Endodermal cell (in vitro differentiated cells): ENCODE measurements around the gene MAP1LC3B. TPM values are rescaled to one million over a fixed set of nuclear protein-coding genes. Genes with fewer than 3 reads are reported as not detected.

Experiments used
- DNase-seq: peaks from one replicate; pipeline ENCODE4 v3.0.0-alpha.2; 2017
- H3K27ac ChIP-seq: 2 replicates; pipeline ENCODE4 v1.5.1; 2013; ENCODE audit warnings: mild to moderate bottlenecking, low read depth, low read length, moderate library complexity
- H3K27me3 ChIP-seq: 2 replicates; pipeline ENCODE4 v1.6.1; 2013; ENCODE audit warnings: mild to moderate bottlenecking, low read length, moderate library complexity; ENCODE audit not compliant: insufficient read depth, control insufficient read depth, poor library complexity, severe bottlenecking
- H3K36me3 ChIP-seq: 2 replicates; pipeline ENCODE4 v1.7.0; 2013; ENCODE audit warnings: mild to moderate bottlenecking, low read length, moderate library complexity; ENCODE audit not compliant: control insufficient read depth, insufficient read depth
- H3K4me1 ChIP-seq: one replicate; pipeline ENCODE4 v1.7.0; 2013; ENCODE audit warnings: low read length; ENCODE audit not compliant: control insufficient read depth, insufficient read depth
- H3K4me3 ChIP-seq: 2 replicates; pipeline ENCODE4 v1.5.1; 2013; ENCODE audit warnings: mild to moderate bottlenecking, low read length, moderate library complexity
- H3K9ac ChIP-seq: 2 replicates; pipeline ENCODE4 v1.6.1; 2013; ENCODE audit warnings: mild to moderate bottlenecking, low read length, moderate library complexity; ENCODE audit not compliant: poor library complexity, severe bottlenecking; ENCODE audit errors: extremely low read depth
- H3K9me3 ChIP-seq: 2 replicates; pipeline ENCODE4 v1.6.1; 2013; ENCODE audit warnings: mild to moderate bottlenecking, low read length, moderate library complexity; ENCODE audit not compliant: control insufficient read depth
- H3K27ac Mint-ChIP-seq: 2 replicates; pipeline ENCODE4 v1.8.0; 2020; ENCODE audit warnings: mixed read lengths
- H3K27me3 Mint-ChIP-seq: 2 replicates; pipeline ENCODE4 v1.8.0; 2021; ENCODE audit warnings: mild to moderate bottlenecking, mixed read lengths; ENCODE audit not compliant: insufficient read depth
- H3K36me3 Mint-ChIP-seq: 2 replicates; pipeline ENCODE4 v1.8.0; 2020; ENCODE audit warnings: low read depth, mixed read lengths
- H3K4me1 Mint-ChIP-seq: 2 replicates; pipeline ENCODE4 v1.8.0; 2020; ENCODE audit warnings: mixed read lengths
- H3K4me3 Mint-ChIP-seq: 2 replicates; pipeline ENCODE4 v1.8.0; 2020; ENCODE audit warnings: mild to moderate bottlenecking, moderate library complexity, mixed read lengths
- H3K9me3 Mint-ChIP-seq: 2 replicates; pipeline ENCODE4 v1.8.0; 2020; ENCODE audit warnings: mild to moderate bottlenecking, mixed read lengths
- WGBS, 2 experiments: methylation state at CpG; one replicate each; pipeline versions ENCODE4 v1.1.5 to v1.1.7; 2013; ENCODE audit warnings: missing lambda C conversion rate in 2 of 2, mixed read lengths in 1 of 2; ENCODE audit not compliant: insufficient coverage in 1 of 2, insufficient read length in 1 of 2; 5-methylcytosine and 5-hydroxymethylcytosine counted together
- total RNA-seq, 2 donors: library from RNA; stranded (reverse); fragmentation: NEBNext Ultra II Directional in 1 of 2; extraction: Animal tissue kit (Norgen Biotek cat#: 25700) in 1 of 2; gene quantifications; 2 replicates in 1 of 2; 3 replicates in 1 of 2; pipeline ENCODE4 v1.2.1, GENCODE V29; 2021
- TF ChIP-seq, protein P1 (sequence below): fragments of 200-600 bp; sonication (generic); conservative IDR thresholded peaks from 2 replicates; pipeline ENCODE4 v1.5.0; 2021; ENCODE audit warnings: antibody characterized with exemption, mild to moderate bottlenecking

The MAP1LC3B gene
- total RNA-seq, 2 donors from 2014 or later, result 56.4 to 62.4 TPM

DNA sequence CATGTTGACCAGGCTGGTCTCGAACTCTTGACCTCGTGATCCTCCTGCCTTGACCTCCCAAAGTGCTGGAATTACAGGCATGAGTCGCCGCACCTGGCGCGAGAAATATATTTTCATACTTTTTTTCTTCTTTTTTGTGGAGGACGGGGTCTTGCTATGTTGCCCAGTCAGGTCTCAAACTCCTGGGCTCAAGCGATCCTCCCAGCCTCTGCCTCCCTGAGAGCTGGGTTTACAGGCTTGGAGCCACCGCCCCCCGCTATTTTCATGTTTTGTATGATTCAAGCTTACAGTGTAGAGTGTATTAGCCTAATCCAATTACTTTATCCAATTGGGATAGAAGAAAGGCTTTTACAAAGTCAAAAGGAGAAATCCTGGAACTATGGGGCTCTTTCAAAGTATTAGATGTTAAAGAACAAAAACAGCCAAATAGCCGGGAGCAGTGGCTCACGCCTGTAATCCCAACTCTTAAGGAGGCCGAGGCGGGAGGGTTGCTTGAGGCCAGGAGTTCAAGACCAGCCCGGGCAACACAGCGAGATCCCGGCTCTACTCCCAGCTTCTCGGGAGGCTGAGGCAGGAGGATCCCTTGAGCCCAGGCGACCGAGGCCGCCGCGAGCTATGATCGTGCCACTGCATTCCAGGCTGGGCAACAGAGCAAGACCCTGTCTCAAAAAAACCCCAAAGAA, 1.4 kb upstream of the MAP1LC3B start:
- H3K27me3 Mint-ChIP-seq, result no peaks in the 10 kb centered on the region
- DNase-seq, result peak; percentile 35
- no peaks in the 10 kb centered on the region for H3K27me3 ChIP-seq
- TF ChIP-seq, protein P1, sequence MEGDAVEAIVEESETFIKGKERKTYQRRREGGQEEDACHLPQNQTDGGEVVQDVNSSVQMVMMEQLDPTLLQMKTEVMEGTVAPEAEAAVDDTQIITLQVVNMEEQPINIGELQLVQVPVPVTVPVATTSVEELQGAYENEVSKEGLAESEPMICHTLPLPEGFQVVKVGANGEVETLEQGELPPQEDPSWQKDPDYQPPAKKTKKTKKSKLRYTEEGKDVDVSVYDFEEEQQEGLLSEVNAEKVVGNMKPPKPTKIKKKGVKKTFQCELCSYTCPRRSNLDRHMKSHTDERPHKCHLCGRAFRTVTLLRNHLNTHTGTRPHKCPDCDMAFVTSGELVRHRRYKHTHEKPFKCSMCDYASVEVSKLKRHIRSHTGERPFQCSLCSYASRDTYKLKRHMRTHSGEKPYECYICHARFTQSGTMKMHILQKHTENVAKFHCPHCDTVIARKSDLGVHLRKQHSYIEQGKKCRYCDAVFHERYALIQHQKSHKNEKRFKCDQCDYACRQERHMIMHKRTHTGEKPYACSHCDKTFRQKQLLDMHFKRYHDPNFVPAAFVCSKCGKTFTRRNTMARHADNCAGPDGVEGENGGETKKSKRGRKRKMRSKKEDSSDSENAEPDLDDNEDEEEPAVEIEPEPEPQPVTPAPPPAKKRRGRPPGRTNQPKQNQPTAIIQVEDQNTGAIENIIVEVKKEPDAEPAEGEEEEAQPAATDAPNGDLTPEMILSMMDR, result no peak
- H3K4me1 ChIP-seq, result no peaks in the 10 kb centered on the region
- H3K4me3 Mint-ChIP-seq, result peak overlapping the region; percentile 77
- peak overlapping the region; percentile 81 for H3K4me3 ChIP-seq
- WGBS, 2 experiments, result 96% methylated on average over 22 to 24 of the region's 24 CpGs
- H3K4me1 Mint-ChIP-seq, result peaks cover 27% of the 10 kb centered on the region
- no peak overlapping the region for H3K27ac Mint-ChIP-seq
- H3K36me3 Mint-ChIP-seq, result peaks cover 6% of the 10 kb centered on the region
- peak overlapping the region; percentile 74 for H3K9ac ChIP-seq
- H3K9me3 ChIP-seq, result no peaks in the 10 kb centered on the region
- H3K36me3 ChIP-seq, result peaks cover 11% of the 10 kb centered on the region
- H3K27ac ChIP-seq, result no peak overlapping the region
- H3K9me3 Mint-ChIP-seq, result no peaks in the 10 kb centered on the region

DNA sequence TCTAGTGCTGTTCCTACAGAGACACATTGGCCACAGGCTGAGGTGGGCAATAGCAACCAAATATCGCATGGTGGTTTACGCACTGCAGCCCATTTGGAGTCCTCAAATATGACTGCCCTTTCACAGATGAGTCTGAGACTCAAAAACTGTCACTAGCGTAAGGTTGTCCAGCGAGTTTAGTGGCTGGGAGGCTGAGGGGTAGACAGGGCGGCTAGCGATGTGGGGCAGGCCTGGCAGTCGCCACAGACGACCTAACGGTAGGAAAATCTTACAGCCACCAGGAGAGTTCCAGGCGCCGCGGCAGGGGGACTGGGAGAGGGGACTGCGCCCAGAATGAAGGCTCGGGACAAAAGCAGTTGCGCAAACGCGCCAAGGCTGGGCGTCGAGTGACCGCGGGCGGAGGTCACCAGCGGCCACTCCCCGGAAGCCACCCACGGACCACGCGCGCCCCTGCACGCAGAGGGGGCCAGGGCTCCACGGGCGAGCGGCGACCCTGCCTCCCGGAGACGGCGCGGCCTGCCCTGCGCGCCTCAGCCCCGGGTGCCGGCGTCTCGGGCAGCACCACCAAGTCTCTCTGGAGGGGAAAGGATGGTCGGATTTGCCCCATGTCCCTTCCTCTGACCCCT, 699 bp upstream of the MAP1LC3B start:
- DNase-seq, result peak; percentile 87
- peaks cover 27% of the 10 kb centered on the region for H3K4me1 Mint-ChIP-seq
- H3K27ac Mint-ChIP-seq, result peak overlapping the region; percentile 94
- peak overlapping the region; percentile 77 for H3K4me3 Mint-ChIP-seq
- H3K36me3 Mint-ChIP-seq, result peaks cover 9% of the 10 kb centered on the region
- no peaks in the 10 kb centered on the region for H3K9me3 ChIP-seq
- H3K9ac ChIP-seq, result peak overlapping the region; percentile 74
- TF ChIP-seq, protein P1, result peak; percentile 35
- H3K27ac ChIP-seq, result peak overlapping the region; percentile 70
- peak overlapping the region; percentile 81 for H3K4me3 ChIP-seq
- H3K36me3 ChIP-seq, result peaks cover 11% of the 10 kb centered on the region
- WGBS, 2 experiments, result 12 to 28% methylated on average over 18 to 43 of the region's 44 CpGs
- H3K27me3 ChIP-seq, result no peaks in the 10 kb centered on the region
- no peaks in the 10 kb centered on the region for H3K4me1 ChIP-seq
- no peaks in the 10 kb centered on the region for H3K27me3 Mint-ChIP-seq
- H3K9me3 Mint-ChIP-seq, result no peaks in the 10 kb centered on the region

DNA sequence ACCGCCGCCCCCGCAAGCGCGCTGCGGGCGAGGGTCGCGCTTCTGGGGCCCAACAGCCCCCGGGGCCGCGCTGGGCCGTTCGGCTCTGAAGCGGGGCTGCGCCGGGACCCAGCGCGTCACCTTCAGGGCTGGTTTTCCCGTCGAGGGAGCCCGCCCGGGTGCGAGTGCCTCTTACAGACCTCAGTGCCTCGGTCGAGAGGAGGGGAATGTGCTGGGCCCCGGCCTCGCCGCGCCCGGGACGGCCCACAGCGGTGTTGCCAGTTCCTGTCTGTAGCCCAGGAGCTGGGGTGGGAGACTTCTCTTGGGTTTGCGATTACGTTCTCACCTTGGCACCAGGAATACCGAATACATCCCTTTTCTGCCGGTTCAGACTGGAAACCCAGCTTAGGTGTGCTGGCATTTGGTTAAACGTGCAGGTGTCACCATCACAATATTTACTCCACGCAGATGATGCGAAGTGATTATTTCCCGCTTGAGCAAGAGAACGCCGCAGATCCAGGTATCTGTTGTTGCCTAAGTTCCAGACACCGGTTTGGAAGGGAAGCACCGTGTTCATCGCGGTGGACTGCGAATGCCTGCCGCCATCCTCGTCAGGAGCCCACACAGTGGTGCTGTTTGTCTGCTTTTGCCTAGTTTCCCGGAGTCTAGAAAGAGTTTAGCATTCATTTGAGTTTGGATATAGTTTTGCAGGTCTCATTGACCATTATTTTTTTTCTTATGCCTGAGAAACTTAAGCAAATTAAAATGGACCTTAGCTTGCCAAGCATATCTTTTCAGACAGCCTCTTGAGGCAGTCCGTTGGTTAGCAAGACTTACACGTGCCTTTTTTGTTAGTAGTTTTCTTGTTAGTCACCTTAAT, 914 bp downstream of the MAP1LC3B start:
- peak overlapping the region; percentile 77 for H3K4me3 Mint-ChIP-seq
- WGBS, 2 experiments, result 3 to 5% methylated on average over 27 to 53 of the region's 53 CpGs
- DNase-seq, result peak; percentile 81
- Histone ChIP-seq H3K36me3 (peaks cover 15% of the 10 kb centered on the region), H3K27me3 (no peaks in the 10 kb centered on the region), H3K4me3 (peak overlapping the region; percentile 96), H3K4me1 (no peaks in the 10 kb centered on the region), H3K27ac (no peak overlapping the region), H3K9me3 (no peaks in the 10 kb centered on the region), H3K9ac (peak overlapping the region; percentile 80)
- peaks cover 13% of the 10 kb centered on the region for H3K36me3 Mint-ChIP-seq
- H3K27ac Mint-ChIP-seq, result peak overlapping the region; percentile 90
- H3K9me3 Mint-ChIP-seq, result no peaks in the 10 kb centered on the region
- peaks cover 21% of the 10 kb centered on the region for H3K4me1 Mint-ChIP-seq
- H3K27me3 Mint-ChIP-seq, result no peaks in the 10 kb centered on the region
- TF ChIP-seq, protein P1, result peak; percentile 17
